Measurements from ENCODE around the gene SF3A1.

DNA sequence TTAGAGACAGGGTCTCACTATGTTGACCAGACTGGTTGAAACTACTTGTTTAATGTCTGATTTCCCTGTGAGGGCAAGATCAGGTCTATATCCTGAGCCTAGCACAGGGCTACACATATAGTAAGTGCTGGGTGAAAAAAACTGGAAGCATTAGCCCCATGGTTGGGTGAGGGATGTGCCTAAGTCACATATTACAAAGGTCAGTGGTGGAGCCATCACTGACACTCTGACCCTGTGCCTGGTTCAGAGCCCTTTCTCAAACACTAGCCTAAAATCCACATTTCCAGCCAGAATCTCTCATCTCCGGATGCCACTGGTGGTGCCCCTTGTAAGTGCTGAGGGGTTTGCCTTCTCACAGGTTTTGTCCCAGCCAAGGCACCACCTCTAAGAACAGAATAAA lies 38.9 kb downstream of the SF3A1 start:
- TF ChIP-seq CTCF (IDR thresholded peaks at IDR 0.05; ENCODE audit: insufficient read depth, low read length) (no peak), SPI1 (IDR thresholded peaks at IDR 0.05; ENCODE audit: borderline replicate concordance, low read depth) (no peak), GABPA (IDR thresholded peaks at IDR 0.05; ENCODE audit: low read depth) (no peak), POLR2AphosphoS5 (IDR thresholded peaks at IDR 0.05; ENCODE audit: low read depth) (no peak)
- TF ChIP-seq, protein P1, sequence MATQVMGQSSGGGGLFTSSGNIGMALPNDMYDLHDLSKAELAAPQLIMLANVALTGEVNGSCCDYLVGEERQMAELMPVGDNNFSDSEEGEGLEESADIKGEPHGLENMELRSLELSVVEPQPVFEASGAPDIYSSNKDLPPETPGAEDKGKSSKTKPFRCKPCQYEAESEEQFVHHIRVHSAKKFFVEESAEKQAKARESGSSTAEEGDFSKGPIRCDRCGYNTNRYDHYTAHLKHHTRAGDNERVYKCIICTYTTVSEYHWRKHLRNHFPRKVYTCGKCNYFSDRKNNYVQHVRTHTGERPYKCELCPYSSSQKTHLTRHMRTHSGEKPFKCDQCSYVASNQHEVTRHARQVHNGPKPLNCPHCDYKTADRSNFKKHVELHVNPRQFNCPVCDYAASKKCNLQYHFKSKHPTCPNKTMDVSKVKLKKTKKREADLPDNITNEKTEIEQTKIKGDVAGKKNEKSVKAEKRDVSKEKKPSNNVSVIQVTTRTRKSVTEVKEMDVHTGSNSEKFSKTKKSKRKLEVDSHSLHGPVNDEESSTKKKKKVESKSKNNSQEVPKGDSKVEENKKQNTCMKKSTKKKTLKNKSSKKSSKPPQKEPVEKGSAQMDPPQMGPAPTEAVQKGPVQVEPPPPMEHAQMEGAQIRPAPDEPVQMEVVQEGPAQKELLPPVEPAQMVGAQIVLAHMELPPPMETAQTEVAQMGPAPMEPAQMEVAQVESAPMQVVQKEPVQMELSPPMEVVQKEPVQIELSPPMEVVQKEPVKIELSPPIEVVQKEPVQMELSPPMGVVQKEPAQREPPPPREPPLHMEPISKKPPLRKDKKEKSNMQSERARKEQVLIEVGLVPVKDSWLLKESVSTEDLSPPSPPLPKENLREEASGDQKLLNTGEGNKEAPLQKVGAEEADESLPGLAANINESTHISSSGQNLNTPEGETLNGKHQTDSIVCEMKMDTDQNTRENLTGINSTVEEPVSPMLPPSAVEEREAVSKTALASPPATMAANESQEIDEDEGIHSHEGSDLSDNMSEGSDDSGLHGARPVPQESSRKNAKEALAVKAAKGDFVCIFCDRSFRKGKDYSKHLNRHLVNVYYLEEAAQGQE (IDR thresholded peaks at IDR 0.05; ENCODE audit: insufficient replicate concordance, low read depth), result no peak

Data from HL-60 (cell line).